K562 (cell line): ENCODE results near the gene FOSL1. TPM values are rescaled to one million over a fixed set of nuclear protein-coding genes. Genes with fewer than 3 reads are reported as not detected.

Experiments
- ATF6 ChIP-seq: sonication (generic); formaldehyde crosslinking; IDR thresholded peaks from 2 replicates; pipeline ENCODE4 v1.4.0; 2020; ENCODE audit warnings: mild to moderate bottlenecking, missing genetic modification reagents
- EHMT2 ChIP-seq: fragments of 450-650 bp; IDR thresholded peaks from 2 replicates; pipeline ENCODE4 v1.6.1; 2018; ENCODE audit warnings: antibody characterized with exemption
- ETS2 ChIP-seq: IDR thresholded peaks from 2 replicates; pipeline ENCODE4 v1.6.1; 2016; ENCODE audit warnings: borderline replicate concordance, missing genetic modification characterization, mild to moderate bottlenecking, moderate library complexity, missing compliant biosample characterization; ENCODE audit not compliant: poor library complexity, severe bottlenecking
- HDAC8 ChIP-seq: fragments of 450-650 bp; IDR thresholded peaks from 2 replicates; pipeline ENCODE4 v1.6.1; 2016; ENCODE audit warnings: mild to moderate bottlenecking, missing genetic modification characterization, moderate library complexity, missing compliant biosample characterization
- HLTF ChIP-seq: fragments of 450-650 bp; IDR thresholded peaks from 2 replicates; pipeline ENCODE4 v1.6.1; 2016
- MGA ChIP-seq: fragments of 450-650 bp; IDR thresholded peaks from 2 replicates; pipeline ENCODE4 v1.6.1; 2016; ENCODE audit warnings: mild to moderate bottlenecking, moderate library complexity
- MNT ChIP-seq, 2 experiments: fragments of 450-650 bp; conservative IDR thresholded peaks; 2 replicates each; pipeline ENCODE4 v1.6.1; 2017; ENCODE audit warnings: mild to moderate bottlenecking in 2 of 2, moderate library complexity in 2 of 2
- MYC ChIP-seq, 2 experiments: fragments of 250-450 bp in 1 of 2; sonication (Bioruptor Pico) in 1 of 2; IDR thresholded peaks; 2 replicates each; pipeline versions ENCODE4 v1.5.1 to v1.6.1; 2012 to 2021; ENCODE audit warnings: low read depth in 2 of 2, borderline replicate concordance in 1 of 2, improper control_type of control experiment in 1 of 2, low read length in 1 of 2, mild to moderate bottlenecking in 1 of 2, moderate library complexity in 1 of 2
- ZBTB2 ChIP-seq: fragments of 450-650 bp; IDR thresholded peaks from 2 replicates; pipeline ENCODE4 v1.6.1; 2016; ENCODE audit warnings: antibody characterized with exemption
- polyA plus RNA-seq, 8 experiments: library from polyadenylated mRNA; depleted of rRNA in 4 of 8; stranded (reverse) in 5 of 8; unstranded in 3 of 8; fragments of >200 nt; fragmentation: Nextera tagmentation in 2 of 8; fragmentation: Illumina TruSeq in 1 of 8; extraction: Ambion mirVana in 2 of 8; extraction: Trizol in 1 of 8; gene quantifications; 2 replicates each; pipeline versions ENCODE4 v1.2.1 to v1.2.3, GENCODE V29; 2011 to 2014; ENCODE audit warnings: inconsistent platforms in 1 of 8, missing spikeins in 1 of 8
- total RNA-seq, 7 experiments: library from RNA; depleted of rRNA in 6 of 7; stranded (reverse); fragments of >200 nt in 6 of 7; fragmentation: Illumina TruSeq in 2 of 7; extraction: Trizol in 2 of 7; gene quantifications; 2 replicates each; pipeline versions ENCODE4 v1.2.1 to v1.2.3, GENCODE V29; 2011 to 2021; ENCODE audit warnings: low replicate concordance in 1 of 7

FOSL1 gene
- total and polyA plus RNA-seq, 9 of the 15 experiments (the other 6 are each of a cell fraction or from before 2014, with no cell fraction given): 3.5 to 39.6 (median 10.0) TPM

GRCh38 chr11:65859095-65859811 is 40.9 kb downstream of the FOSL1 start (continued):
- no peak; the same call in 1 of the 2 replicates for TF ChIP-seq MGA
- no peak for TF ChIP-seq EHMT2
- TF ChIP-seq MYC (IDR thresholded peaks at IDR 0.05; ENCODE audit: low read depth, low read length): no peak
- TF ChIP-seq MYC (CRISPR knock-in tag; IDR thresholded peaks at IDR 0.05; ENCODE audit: borderline replicate concordance, low read depth): no peak
- no peak for TF ChIP-seq ATF6 (CRISPR knock-in tag)
- no peak for TF ChIP-seq HLTF
- peak in 1 of 2 experiments; percentile 42; a peak in 2 of 4 replicates for TF ChIP-seq MNT (conservative IDR thresholded peaks at IDR 0.05)
- no peak for TF ChIP-seq ZBTB2
- TF ChIP-seq HDAC8: no peak
- TF ChIP-seq ETS2 (tag): no peak
